Left ventricle myocardium inferior (tissue), 1 donor: ENCODE results near the gene KRT3. TPM values are rescaled to one million over a fixed set of nuclear protein-coding genes. Genes with fewer than 3 reads are reported as not detected.

Experiments used
- DNase-seq: peaks from one replicate; pipeline ENCODE4 v3.0.0-alpha.2; 2020
- H3K27ac ChIP-seq: fragments of 200-600 bp; replicated peaks from 2 replicates; pipeline ENCODE4 v1.8.0; 2021
- H3K27me3 ChIP-seq: fragments of 200-600 bp; 2 replicates; pipeline ENCODE4 v1.8.0; 2021; ENCODE audit warnings: low read depth
- H3K36me3 ChIP-seq: fragments of 200-600 bp; 2 replicates; pipeline ENCODE4 v1.8.0; 2021
- H3K4me1 ChIP-seq: fragments of 200-600 bp; 2 replicates; pipeline ENCODE4 v1.8.0; 2021
- H3K4me3 ChIP-seq: fragments of 200-600 bp; 2 replicates; pipeline ENCODE4 v1.8.0; 2021; ENCODE audit warnings: mild to moderate bottlenecking, moderate library complexity
- H3K9me3 ChIP-seq: fragments of 200-600 bp; replicated peaks from 2 replicates; pipeline ENCODE4 v1.8.0; 2021
- CTCF ChIP-seq: fragments of 200-600 bp; IDR thresholded peaks from 2 replicates; pipeline ENCODE4 v1.8.0; 2021; ENCODE audit warnings: antibody characterized with exemption, mild to moderate bottlenecking, borderline replicate concordance
- intact Hi-C: fragments of 100-400 bp; cut with micrococcal nuclease; formaldehyde crosslinking; loops from one replicate; pipeline ENCODE4 v1.11.0; 2022
- total RNA-seq: library from RNA; stranded (reverse); fragmentation: NEBNext Ultra II Directional; extraction: Animal tissue kit (Norgen Biotek cat#: 25700); gene quantifications from one replicate; pipeline ENCODE4 v1.2.1, GENCODE V29; 2021
- donor health status: DM: no; HTN: yes; CAD: no; lungs with severe emphysema.

The KRT3 gene
- total RNA-seq, 1 donor from 2014 or later = not detected

- no peak overlapping the region for H3K4me3 ChIP-seq
Measured at GRCh38 chr12:52791271-52792184, 4.4 kb downstream of the KRT3 start.

GRCh38 chr12:52790427-52791270 is 5.3 kb downstream of the KRT3 start:
- no peak for DNase-seq
- no peak for TF ChIP-seq CTCF
- Histone ChIP-seq H3K27me3 (peaks cover 84% of the 10 kb centered on the region), H3K9me3 (no peaks in the 10 kb centered on the region), H3K4me1 (no peaks in the 10 kb centered on the region), H3K4me3 (no peak overlapping the region), H3K36me3 (no peaks in the 10 kb centered on the region), H3K27ac (no peak overlapping the region)
- intact Hi-C loops = no loop called here

More at GRCh38 chr12:52791271-52792184, 4.4 kb downstream of the KRT3 start:
- DNase-seq = no peak
- TF ChIP-seq CTCF = no peak
- H3K9me3 ChIP-seq = no peaks in the 10 kb centered on the region
- H3K4me1 ChIP-seq = no peaks in the 10 kb centered on the region
- H3K27ac ChIP-seq = no peak overlapping the region
- H3K27me3 ChIP-seq = peaks cover 83% of the 10 kb centered on the region
- intact Hi-C loops = no loop called here
- H3K36me3 ChIP-seq = no peaks in the 10 kb centered on the region

- H3K36me3 ChIP-seq = no peaks in the 10 kb centered on the region
- no peak for DNase-seq
- peaks cover 89% of the 10 kb centered on the region for H3K27me3 ChIP-seq
- TF ChIP-seq CTCF = no peak
- H3K4me1 ChIP-seq = no peaks in the 10 kb centered on the region
- H3K27ac ChIP-seq = no peak overlapping the region
- no peaks in the 10 kb centered on the region for H3K9me3 ChIP-seq
- intact Hi-C loops = no loop called here
- H3K4me3 ChIP-seq = peak overlapping the region; percentile 21
Measured at GRCh38 chr12:52789637-52790426, 6.1 kb downstream of the KRT3 start.

GRCh38 chr12:52788876-52789636 is 6.9 kb downstream of the KRT3 start:
- no peak for DNase-seq
- Histone ChIP-seq H3K4me3 (no peak overlapping the region), H3K9me3 (no peaks in the 10 kb centered on the region), H3K27me3 (peaks cover 89% of the 10 kb centered on the region), H3K27ac (no peak overlapping the region), H3K4me1 (no peaks in the 10 kb centered on the region), H3K36me3 (no peaks in the 10 kb centered on the region)
- intact Hi-C loops = no loop called here
- TF ChIP-seq CTCF = no peak
